Right ventricle myocardium superior (tissue), 1 donor: Measurements from ENCODE around the gene VPS4B. TPM values are rescaled to one million over a fixed set of nuclear protein-coding genes. Genes with fewer than 3 reads are reported as not detected.
"Not testable (repeated sequence)": the region's sequence is repeated elsewhere in the genome, so short reads cannot be mapped to it uniquely, and the experiment has no call there.

Source experiments
- ATAC-seq: fragments of 200-7000 bp; cut with Tn5 transposase; one replicate; pipeline ENCODE4 v1.9.1; 2020; ENCODE audit warnings: mild to moderate bottlenecking; ENCODE audit not compliant: poor library complexity
- DNase-seq: peaks from one replicate; pipeline ENCODE4 v3.0.0-alpha.2; 2020
- intact Hi-C: fragments of 100-400 bp; cut with DNase I; formaldehyde crosslinking; loops from one replicate; pipeline ENCODE4 v1.11.2; 2022
- total RNA-seq: library from RNA; stranded (reverse); fragmentation: NEBNext Ultra II Directional; extraction: Animal tissue kit (Norgen Biotek cat#: 25700); gene quantifications from one replicate; pipeline ENCODE4 v1.2.1, GENCODE V29; 2021
- donor health status: DM: no; HTN: yes; CAD: no; lungs with severe emphysema.

The VPS4B gene
- total RNA-seq, 1 donor from 2014 or later = 15.9 TPM

GRCh38 chr18:63378919-63379638, 43.2 kb downstream of the VPS4B start:
- no peak for ATAC-seq
- intact Hi-C loops = no loop called here
- DNase-seq = no peak

- no peak for DNase-seq
- ATAC-seq = no peak
- intact Hi-C loops = no loop called here
These were observed 44.8 kb downstream of the VPS4B start for GRCh38 chr18:63377275-63377980.

- intact Hi-C loops = no loop called here
- no peak for ATAC-seq
- no peak for DNase-seq
These were observed 45.7 kb downstream of the VPS4B start for GRCh38 chr18:63376538-63376937.

GRCh38 chr18:63374540-63374939, 47.7 kb downstream of the VPS4B start:
- ATAC-seq (no peak), DNase-seq (no peak)
- intact Hi-C loops = no loop called here

GRCh38 chr18:63373161-63373560, 49.1 kb downstream of the VPS4B start:
- DNase-seq = no peak
- intact Hi-C loops = no loop called here
- ATAC-seq = no peak

- intact Hi-C loops = loop anchor here (5.0 kb wide), 1 partner anchor 54 kb away; the partner anchor contains the start of gene VPS4B
- ATAC-seq = no peak
- no peak for DNase-seq
These were observed 53.7 kb downstream of the VPS4B start for GRCh38 chr18:63368611-63369010.

- intact Hi-C loops = loop anchor here (5.0 kb wide), 1 partner anchor 55 kb away; the partner anchor contains the start of gene VPS4B
- DNase-seq = peak; percentile 97
- peak; percentile 98 for ATAC-seq
These were observed 55.0 kb downstream of the VPS4B start, which contains the start of gene KDSR for GRCh38 chr18:63367053-63367953. KDSR (minus strand) TSS chr18:63367206; CDS start chr18:63367118, 88 bp downstream.

- DNase-seq (peak; percentile 63), ATAC-seq (peak; percentile 8)
- intact Hi-C loops = loop anchor here (5.0 kb wide), 1 partner anchor 56 kb away; the partner anchor contains the start of gene VPS4B
These were observed 55.8 kb downstream of the VPS4B start for GRCh38 chr18:63366213-63367052.

- DNase-seq = no peak
- intact Hi-C loops = loop anchor here (5.0 kb wide), 1 partner anchor 56 kb away; the partner anchor contains the start of gene VPS4B
- ATAC-seq = no peak
These were observed 56.4 kb downstream of the VPS4B start for GRCh38 chr18:63365876-63366212.

GRCh38 chr18:63363951-63364350, 58.3 kb downstream of the VPS4B start:
- ATAC-seq = no peak
- no peak for DNase-seq
- intact Hi-C loops = no loop called here

GRCh38 chr18:63363420-63363819, 58.9 kb downstream of the VPS4B start:
- intact Hi-C loops, ATAC-seq, DNase-seq: not testable (repeated sequence)

- intact Hi-C loops = no loop called here
- ATAC-seq (peak; percentile 61), DNase-seq (no peak)
These were observed 65.9 kb downstream of the VPS4B start for GRCh38 chr18:63356272-63356896.

GRCh38 chr18:63350230-63350629, 72.0 kb downstream of the VPS4B start:
- intact Hi-C loops = no loop called here
- DNase-seq (no peak), ATAC-seq (no peak)

- intact Hi-C loops = no loop called here
- no peak for DNase-seq
- no peak for ATAC-seq
These were observed 73.7 kb downstream of the VPS4B start for GRCh38 chr18:63348508-63349136.

GRCh38 chr18:63346480-63347183, 75.6 kb downstream of the VPS4B start:
- intact Hi-C loops = no loop called here
- no peak for DNase-seq
- ATAC-seq = peak; percentile 32

GRCh38 chr18:63346031-63346430, 76.2 kb downstream of the VPS4B start:
- intact Hi-C loops = no loop called here
- DNase-seq = peak; percentile 50
- ATAC-seq = peak; percentile 88

GRCh38 chr18:63344918-63345317, 77.4 kb downstream of the VPS4B start:
- DNase-seq (no peak), ATAC-seq (peak; percentile 9)
- intact Hi-C loops = loop anchor here (2.0 kb wide), 1 partner anchor 94 kb away; no protein-coding TSS in a partner anchor
